Activated CD8-positive, alpha-beta memory T cell treated with anti-CD3 and anti-CD28 coated beads, Interleukin-2, amount 50 U/mL, for 48 hours (primary cell): ENCODE results near the gene GANC.
"Not testable (repeated sequence)": the region's sequence is repeated elsewhere in the genome, so short reads cannot be mapped to it uniquely, and the experiment has no call there.

Source experiments
- DNase-seq: peaks from one replicate; pipeline ENCODE4 v3.0.0-alpha.2; 2020

Gene GANC

GRCh38 chr15:42283671-42284070 is 10.7 kb downstream of the GANC start:
- no peak for DNase-seq

GRCh38 chr15:42284551-42284950 is 11.6 kb downstream of the GANC start:
- DNase-seq = no peak

GRCh38 chr15:42285034-42285433 is 12.0 kb downstream of the GANC start:
- DNase-seq = no peak

- DNase-seq = no peak
Measured at GRCh38 chr15:42286445-42287029, 13.5 kb downstream of the GANC start.

- no peak for DNase-seq
Measured at GRCh38 chr15:42287931-42288330, 14.9 kb downstream of the GANC start.

- DNase-seq = no peak
Measured at GRCh38 chr15:42289166-42289565, 16.2 kb downstream of the GANC start.

GRCh38 chr15:42301004-42301403 is 28.0 kb downstream of the GANC start:
- DNase-seq = not testable (repeated sequence)

GRCh38 chr15:42306681-42307080 is 33.7 kb downstream of the GANC start:
- DNase-seq = no peak

GRCh38 chr15:42313463-42313862 is 40.5 kb downstream of the GANC start:
- no peak for DNase-seq

- no peak for DNase-seq
Measured at GRCh38 chr15:42314818-42315217, 41.8 kb downstream of the GANC start.

- DNase-seq = no peak
Measured at GRCh38 chr15:42315521-42315920, 42.5 kb downstream of the GANC start.

GRCh38 chr15:42316282-42316805 is 43.3 kb downstream of the GANC start:
- not testable (repeated sequence) for DNase-seq

GRCh38 chr15:42319206-42319605 is 46.2 kb downstream of the GANC start:
- DNase-seq = no peak

GRCh38 chr15:42324308-42324707 is 51.3 kb downstream of the GANC start:
- no peak for DNase-seq

GRCh38 chr15:42329161-42329560 is 56.2 kb downstream of the GANC start:
- DNase-seq = no peak

- no peak for DNase-seq
Measured at GRCh38 chr15:42329992-42330391, 57.0 kb downstream of the GANC start.

- no peak for DNase-seq
Measured at GRCh38 chr15:42331235-42331634, 58.2 kb downstream of the GANC start.

GRCh38 chr15:42332331-42332730 is 59.3 kb downstream of the GANC start:
- no peak for DNase-seq

- DNase-seq = no peak
Measured at GRCh38 chr15:42335074-42335473, 62.1 kb downstream of the GANC start.

- not testable (repeated sequence) for DNase-seq
Measured at GRCh38 chr15:42336650-42337049, 63.6 kb downstream of the GANC start.

GRCh38 chr15:42337104-42337503 is 64.1 kb downstream of the GANC start:
- DNase-seq = not testable (repeated sequence)

- no peak for DNase-seq
Measured at GRCh38 chr15:42338500-42338899, 65.5 kb downstream of the GANC start.

- DNase-seq = no peak
Measured at GRCh38 chr15:42343596-42344232, 70.7 kb downstream of the GANC start.

GRCh38 chr15:42344763-42345162 is 71.8 kb downstream of the GANC start:
- no peak for DNase-seq

- DNase-seq = no peak
Measured at GRCh38 chr15:42345504-42345903, 72.5 kb downstream of the GANC start.
